ENCODE data around the gene GRPEL2.

The GRPEL2 gene

GRCh38 chr5:149302641-149303040, 42.7 kb upstream of the GRPEL2 start:
- ATAC-seq (ENCODE audit: low read depth) (no peak), DNase-seq (ENCODE audit: low spot score) (no peak)
- H3K27ac ChIP-seq (ENCODE audit: poor library complexity, severe bottlenecking): no peak overlapping the region
- no peaks in the 10 kb centered on the region for H3K4me1 ChIP-seq (ENCODE audit: insufficient read depth, poor library complexity, severe bottlenecking)
- H3K4me3 ChIP-seq (ENCODE audit: severe bottlenecking): no peak overlapping the region
- H3K27me3 ChIP-seq (ENCODE audit: insufficient read depth, poor library complexity, severe bottlenecking): no peaks in the 10 kb centered on the region
- TF ChIP-seq CTCF (IDR thresholded peaks at IDR 0.05; ENCODE audit: poor library complexity, severe bottlenecking): no peak
- H3K9me3 ChIP-seq (ENCODE audit: severe bottlenecking): no peaks in the 10 kb centered on the region
- peaks cover 20% of the 10 kb centered on the region; the same call in 1 of the 2 replicates for H3K36me3 ChIP-seq (ENCODE audit: low read depth)

- no peaks in the 10 kb centered on the region for H3K4me1 ChIP-seq (ENCODE audit: insufficient read depth, poor library complexity, severe bottlenecking)
- no peak for TF ChIP-seq CTCF (IDR thresholded peaks at IDR 0.05; ENCODE audit: poor library complexity, severe bottlenecking)
- ATAC-seq (ENCODE audit: low read depth): no peak
Measured at GRCh38 chr5:149303210-149303609, 42.1 kb upstream of the GRPEL2 start.

GRCh38 chr5:149304195-149305078, 40.9 kb upstream of the GRPEL2 start:
- H3K9me3 ChIP-seq (ENCODE audit: severe bottlenecking): no peaks in the 10 kb centered on the region
- no peak for ATAC-seq (ENCODE audit: low read depth)
- no peak overlapping the region for H3K27ac ChIP-seq (ENCODE audit: poor library complexity, severe bottlenecking)
- no peak for DNase-seq (ENCODE audit: low spot score)
- H3K36me3 ChIP-seq (ENCODE audit: low read depth): peaks cover 25% of the 10 kb centered on the region; the same call in 1 of the 2 replicates
- no peaks in the 10 kb centered on the region for H3K27me3 ChIP-seq (ENCODE audit: insufficient read depth, poor library complexity, severe bottlenecking)
- H3K4me3 ChIP-seq (ENCODE audit: severe bottlenecking): no peak overlapping the region
- no peak for TF ChIP-seq CTCF (IDR thresholded peaks at IDR 0.05; ENCODE audit: poor library complexity, severe bottlenecking)
- no peaks in the 10 kb centered on the region for H3K4me1 ChIP-seq (ENCODE audit: insufficient read depth, poor library complexity, severe bottlenecking)

More at GRCh38 chr5:149303210-149303609, 42.1 kb upstream of the GRPEL2 start:
- Histone ChIP-seq H3K36me3 (ENCODE audit: low read depth) (peaks cover 23% of the 10 kb centered on the region; the same call in 1 of the 2 replicates), H3K4me3 (ENCODE audit: severe bottlenecking) (no peak overlapping the region), H3K9me3 (ENCODE audit: severe bottlenecking) (no peaks in the 10 kb centered on the region), H3K27ac (ENCODE audit: poor library complexity, severe bottlenecking) (no peak overlapping the region), H3K27me3 (ENCODE audit: insufficient read depth, poor library complexity, severe bottlenecking) (no peaks in the 10 kb centered on the region)
- DNase-seq (ENCODE audit: low spot score): no peak

GRCh38 chr5:149309354-149309753, 35.9 kb upstream of the GRPEL2 start:
- H3K27me3 ChIP-seq (ENCODE audit: insufficient read depth, poor library complexity, severe bottlenecking): no peaks in the 10 kb centered on the region
- H3K4me1 ChIP-seq (ENCODE audit: insufficient read depth, poor library complexity, severe bottlenecking): no peaks in the 10 kb centered on the region
- H3K9me3 ChIP-seq (ENCODE audit: severe bottlenecking): no peaks in the 10 kb centered on the region
- TF ChIP-seq CTCF (IDR thresholded peaks at IDR 0.05; ENCODE audit: poor library complexity, severe bottlenecking): no peak
- no peak overlapping the region for H3K27ac ChIP-seq (ENCODE audit: poor library complexity, severe bottlenecking)
- ATAC-seq (ENCODE audit: low read depth) (no peak), DNase-seq (ENCODE audit: low spot score) (no peak)
- peaks cover 26% of the 10 kb centered on the region for H3K36me3 ChIP-seq (ENCODE audit: low read depth)
- H3K4me3 ChIP-seq (ENCODE audit: severe bottlenecking): no peak overlapping the region

GRCh38 chr5:149310488-149310887, 34.8 kb upstream of the GRPEL2 start:
- Histone ChIP-seq H3K9me3 (ENCODE audit: severe bottlenecking) (no peaks in the 10 kb centered on the region), H3K4me3 (ENCODE audit: severe bottlenecking) (no peak overlapping the region), H3K27ac (ENCODE audit: poor library complexity, severe bottlenecking) (no peak overlapping the region), H3K36me3 (ENCODE audit: low read depth) (peaks cover 26% of the 10 kb centered on the region), H3K4me1 (ENCODE audit: insufficient read depth, poor library complexity, severe bottlenecking) (no peaks in the 10 kb centered on the region), H3K27me3 (ENCODE audit: insufficient read depth, poor library complexity, severe bottlenecking) (no peaks in the 10 kb centered on the region)
- ATAC-seq (ENCODE audit: low read depth): no peak
- DNase-seq (ENCODE audit: low spot score): no peak
- TF ChIP-seq CTCF (IDR thresholded peaks at IDR 0.05; ENCODE audit: poor library complexity, severe bottlenecking): no peak

Measured in RWPE2 (cell line).